Measurements from ENCODE around the gene MAP4K4.

MAP4K4 gene

DNA sequence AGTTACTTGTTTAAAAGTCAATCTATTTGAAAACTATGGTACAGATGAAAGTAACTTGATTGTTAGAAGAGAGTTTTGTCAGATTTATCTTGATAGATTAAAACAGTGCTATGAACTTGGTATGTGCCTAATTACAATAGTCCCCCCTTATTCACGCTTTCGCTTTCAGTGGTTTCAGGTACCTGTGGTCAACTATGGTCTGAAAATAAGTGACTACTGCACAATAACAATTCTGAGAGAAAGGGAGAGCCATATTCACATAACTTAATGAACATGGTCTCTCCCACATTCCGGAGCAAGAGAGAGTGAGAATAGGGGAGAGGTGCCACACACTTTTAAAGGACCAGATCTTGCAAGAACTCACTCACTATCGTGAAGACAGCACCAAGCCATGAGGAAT is 13.2 kb upstream of the MAP4K4 start:
- TF ChIP-seq, protein P1, sequence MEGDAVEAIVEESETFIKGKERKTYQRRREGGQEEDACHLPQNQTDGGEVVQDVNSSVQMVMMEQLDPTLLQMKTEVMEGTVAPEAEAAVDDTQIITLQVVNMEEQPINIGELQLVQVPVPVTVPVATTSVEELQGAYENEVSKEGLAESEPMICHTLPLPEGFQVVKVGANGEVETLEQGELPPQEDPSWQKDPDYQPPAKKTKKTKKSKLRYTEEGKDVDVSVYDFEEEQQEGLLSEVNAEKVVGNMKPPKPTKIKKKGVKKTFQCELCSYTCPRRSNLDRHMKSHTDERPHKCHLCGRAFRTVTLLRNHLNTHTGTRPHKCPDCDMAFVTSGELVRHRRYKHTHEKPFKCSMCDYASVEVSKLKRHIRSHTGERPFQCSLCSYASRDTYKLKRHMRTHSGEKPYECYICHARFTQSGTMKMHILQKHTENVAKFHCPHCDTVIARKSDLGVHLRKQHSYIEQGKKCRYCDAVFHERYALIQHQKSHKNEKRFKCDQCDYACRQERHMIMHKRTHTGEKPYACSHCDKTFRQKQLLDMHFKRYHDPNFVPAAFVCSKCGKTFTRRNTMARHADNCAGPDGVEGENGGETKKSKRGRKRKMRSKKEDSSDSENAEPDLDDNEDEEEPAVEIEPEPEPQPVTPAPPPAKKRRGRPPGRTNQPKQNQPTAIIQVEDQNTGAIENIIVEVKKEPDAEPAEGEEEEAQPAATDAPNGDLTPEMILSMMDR (IDR thresholded peaks at IDR 0.05), result no peak
- Histone ChIP-seq H3K36me3 (no peaks in the 10 kb centered on the region), H3K4me1 (ENCODE audit: control insufficient read depth in 1 of 2, insufficient read depth in 1 of 2, low read depth in 1 of 2, low read length in 1 of 2) (no peaks in the 10 kb centered on the region), H3K4me3 (ENCODE audit: low read depth in 1 of 2, low read length in 1 of 2) (no peak overlapping the region), H3K9me3 (no peaks in the 10 kb centered on the region), H3K27me3 (no peaks in the 10 kb centered on the region), H3K27ac (no peak overlapping the region)

DNA sequence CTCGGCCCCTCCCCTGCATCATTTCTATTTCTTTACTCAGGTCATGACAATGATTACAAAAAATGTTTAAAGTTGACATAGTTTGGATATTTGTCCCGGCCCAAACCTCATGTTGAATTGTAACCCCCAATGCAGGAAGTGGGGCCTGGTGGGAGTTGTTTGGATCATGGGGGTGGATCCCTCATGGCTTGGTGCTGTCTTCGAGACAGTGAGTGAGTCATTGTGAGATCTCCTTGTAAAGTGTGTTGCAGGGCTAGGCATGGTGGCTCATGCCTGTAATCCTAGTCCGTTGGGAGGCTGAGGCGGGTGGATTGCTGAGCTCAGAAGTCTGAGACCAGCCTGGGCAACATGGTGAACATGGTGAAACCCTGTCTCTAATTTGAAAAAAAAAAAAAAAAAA is 9.2 kb upstream of the MAP4K4 start:
- Histone ChIP-seq H3K4me3 (ENCODE audit: low read depth in 1 of 2, low read length in 1 of 2) (no peak overlapping the region), H3K27me3 (no peaks in the 10 kb centered on the region), H3K36me3 (no peaks in the 10 kb centered on the region), H3K27ac (no peak overlapping the region), H3K4me1 (ENCODE audit: control insufficient read depth in 1 of 2, insufficient read depth in 1 of 2, low read depth in 1 of 2, low read length in 1 of 2) (peaks cover under 1 to 2% of the 10 kb centered on the region in 2 experiments), H3K9me3 (no peaks in the 10 kb centered on the region)
- TF ChIP-seq, protein P1 (IDR thresholded peaks at IDR 0.05), result no peak

DNA sequence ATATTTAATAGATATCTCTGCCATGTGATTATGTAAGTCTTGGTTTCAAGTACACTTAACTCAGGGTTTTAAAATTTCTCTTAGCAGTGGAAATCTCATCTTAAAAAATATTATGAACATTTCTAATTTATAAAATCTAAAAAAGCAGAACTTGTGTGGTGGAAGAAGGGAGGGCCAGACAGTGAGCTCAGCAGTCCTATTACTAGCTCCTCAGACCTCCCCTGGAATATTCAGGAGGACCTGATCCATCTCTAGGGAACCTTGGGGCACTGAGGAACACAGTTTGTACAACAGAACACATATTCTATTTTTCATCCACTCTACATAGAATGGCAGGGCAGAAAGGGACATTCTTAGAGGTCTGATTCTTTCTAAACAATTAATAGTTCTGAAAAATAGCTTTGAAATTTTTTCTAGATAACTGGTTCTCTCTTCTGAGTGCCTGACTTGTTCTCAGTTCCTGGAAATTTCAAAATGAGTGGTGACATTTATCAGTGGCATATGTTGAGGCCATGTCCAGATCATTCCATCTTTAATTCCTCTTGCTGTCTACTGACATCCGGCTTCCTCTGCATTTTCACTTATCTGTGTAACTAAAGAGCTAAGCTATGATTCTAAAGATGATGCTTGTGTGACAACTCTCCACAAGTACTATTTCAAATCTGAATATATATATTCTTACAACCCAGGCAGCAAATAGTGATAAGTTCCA is 8.2 kb upstream of the MAP4K4 start:
- Histone ChIP-seq H3K27me3 (no peaks in the 10 kb centered on the region), H3K9me3 (no peaks in the 10 kb centered on the region), H3K36me3 (no peaks in the 10 kb centered on the region), H3K27ac (no peak overlapping the region), H3K4me3 (ENCODE audit: low read depth in 1 of 2, low read length in 1 of 2) (no peak overlapping the region), H3K4me1 (ENCODE audit: control insufficient read depth in 1 of 2, insufficient read depth in 1 of 2, low read depth in 1 of 2, low read length in 1 of 2) (peaks cover 10 to 12% of the 10 kb centered on the region in 2 experiments)
- TF ChIP-seq, protein P1 (IDR thresholded peaks at IDR 0.05), result no peak

DNA sequence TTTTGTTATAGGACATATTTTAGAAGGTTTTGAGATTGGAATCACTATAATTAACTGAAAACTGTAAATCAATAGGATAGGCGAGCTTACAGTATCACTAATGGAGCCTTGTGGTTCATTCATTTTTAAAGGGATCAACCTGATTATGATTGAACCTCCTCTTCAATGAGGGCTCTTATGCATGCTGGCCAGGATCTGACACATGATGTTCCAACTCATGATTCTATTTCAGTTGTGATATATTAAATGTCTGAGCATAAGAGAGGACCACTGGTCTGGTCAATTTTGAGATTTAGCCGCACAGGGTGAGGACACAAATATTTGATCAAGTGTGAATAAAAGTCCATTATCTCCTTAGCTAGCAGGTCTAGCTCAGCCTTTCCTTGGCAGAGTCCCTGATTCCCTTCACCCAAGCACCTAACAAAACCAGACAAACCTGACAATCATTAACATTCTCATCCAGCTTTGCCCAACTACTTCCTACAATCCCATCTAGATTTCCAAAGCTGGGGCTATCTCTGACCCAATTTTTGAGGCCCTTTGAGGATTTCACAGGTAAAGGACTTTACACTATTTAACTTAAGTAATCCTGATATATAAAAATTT is 6.9 kb upstream of the MAP4K4 start:
- TF ChIP-seq, protein P1 (IDR thresholded peaks at IDR 0.05), result no peak

DNA sequence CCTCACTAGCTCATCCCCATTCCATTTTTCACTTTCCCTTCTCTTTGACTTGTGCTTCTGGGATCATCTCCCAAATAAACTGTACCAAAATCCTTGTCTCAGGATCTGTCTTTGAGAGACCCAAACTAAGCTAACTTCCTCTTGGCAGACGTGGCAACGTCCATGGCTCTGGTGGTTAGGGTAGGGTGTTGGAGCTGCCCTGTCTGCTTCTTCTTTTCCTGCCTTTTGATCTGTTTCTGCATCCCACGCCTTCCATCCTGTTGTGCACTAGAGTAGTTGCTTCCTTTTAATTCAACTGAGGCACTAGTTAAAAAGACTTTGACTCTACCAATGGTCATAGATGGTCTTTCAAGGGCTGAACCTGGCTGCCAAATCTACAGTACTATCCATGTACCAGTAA is 5.5 kb upstream of the MAP4K4 start:
- peaks cover 23% of the 10 kb centered on the region for H3K27me3 ChIP-seq
- H3K36me3 ChIP-seq, result no peaks in the 10 kb centered on the region
- H3K4me3 ChIP-seq (ENCODE audit: low read depth in 1 of 2, low read length in 1 of 2), result no peak overlapping the region

More for the DNA sequence above, 6.9 kb upstream of the MAP4K4 start:
- no peaks in the 10 kb centered on the region for H3K9me3 ChIP-seq
- no peak overlapping the region for H3K27ac ChIP-seq
- H3K4me1 ChIP-seq (ENCODE audit: control insufficient read depth in 1 of 2, insufficient read depth in 1 of 2, low read depth in 1 of 2, low read length in 1 of 2), result peaks cover 20 to 21% of the 10 kb centered on the region in 2 experiments
- H3K36me3 ChIP-seq, result no peaks in the 10 kb centered on the region
- H3K27me3 ChIP-seq, result peaks cover 9% of the 10 kb centered on the region
- no peak overlapping the region for H3K4me3 ChIP-seq (ENCODE audit: low read depth in 1 of 2, low read length in 1 of 2)

More for the DNA sequence above, 5.5 kb upstream of the MAP4K4 start:
- Histone ChIP-seq H3K27ac (no peak overlapping the region), H3K4me1 (ENCODE audit: control insufficient read depth in 1 of 2, insufficient read depth in 1 of 2, low read depth in 1 of 2, low read length in 1 of 2) (peaks cover 27 to 33% of the 10 kb centered on the region in 2 experiments), H3K9me3 (no peaks in the 10 kb centered on the region)
- TF ChIP-seq, protein P1 (IDR thresholded peaks at IDR 0.05), result no peak

Measured in neutrophil (primary cell).